CD4-positive, alpha-beta T cell treated with Interleukin-15 for 1 hour (primary cell): ENCODE data around the gene WWOX.

ENCODE experiments used
- DNase-seq: peaks from one replicate; pipeline ENCODE4 v3.0.0-alpha.2; 2020

WWOX gene

GRCh38 chr16:78278056-78278450, 178.6 kb downstream of the WWOX start:
- no peak for DNase-seq

- no peak for DNase-seq
These were observed 181.7 kb downstream of the WWOX start for GRCh38 chr16:78281115-78281514.

DNA sequence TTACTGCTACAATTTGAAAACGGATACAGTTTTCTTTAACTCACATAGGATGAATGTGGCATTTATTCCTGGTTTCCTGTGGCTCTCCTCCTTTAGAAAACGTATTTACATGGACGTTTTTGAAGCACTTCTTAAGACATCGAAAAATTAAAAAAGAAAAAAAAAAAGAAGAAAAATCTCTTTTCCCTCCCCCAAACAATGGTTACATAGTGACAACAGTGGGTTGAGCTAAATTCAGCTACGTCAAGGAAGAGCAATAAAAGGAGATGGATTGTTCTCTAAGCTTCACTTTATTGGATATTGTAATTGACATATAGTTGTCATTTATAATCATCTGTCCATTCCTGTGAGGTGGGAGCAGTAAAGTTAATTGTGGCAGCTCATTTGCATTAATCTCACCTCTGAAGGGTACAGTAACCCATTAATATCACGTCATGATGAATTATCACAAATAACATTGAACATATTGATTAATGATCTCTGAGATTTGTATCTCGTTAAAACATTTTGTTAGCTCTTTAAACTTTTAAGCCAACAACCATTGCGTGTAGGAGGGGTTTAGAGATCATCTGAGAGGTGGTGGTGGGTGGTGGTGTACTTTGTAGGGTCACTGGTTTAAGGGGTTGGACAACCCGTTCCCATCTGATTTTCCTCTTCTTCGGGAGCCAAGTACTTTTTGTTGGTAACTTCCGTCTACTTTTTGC, 184.2 kb downstream of the WWOX start:
- no peak for DNase-seq

DNA sequence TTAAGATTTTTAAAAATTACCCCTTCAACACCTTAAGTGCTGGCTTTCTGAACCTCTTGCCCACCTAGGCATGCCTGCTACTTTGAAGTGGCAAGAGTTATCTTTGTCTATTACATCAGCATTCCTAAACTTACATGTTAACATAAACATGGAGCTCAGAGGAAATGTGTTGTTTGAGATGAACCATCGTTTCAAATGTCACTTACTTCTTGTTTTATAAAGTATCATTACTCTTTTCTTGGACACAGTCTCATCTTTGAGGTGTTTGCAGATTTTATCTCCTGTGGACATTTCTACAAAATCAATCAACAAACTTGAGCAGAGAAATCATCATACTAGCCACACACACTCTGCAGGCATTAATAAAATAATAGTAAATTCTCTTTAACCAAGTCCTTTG, 184.9 kb downstream of the WWOX start:
- DNase-seq: no peak

GRCh38 chr16:78284957-78285434, 185.5 kb downstream of the WWOX start:
- DNase-seq: no peak

DNA sequence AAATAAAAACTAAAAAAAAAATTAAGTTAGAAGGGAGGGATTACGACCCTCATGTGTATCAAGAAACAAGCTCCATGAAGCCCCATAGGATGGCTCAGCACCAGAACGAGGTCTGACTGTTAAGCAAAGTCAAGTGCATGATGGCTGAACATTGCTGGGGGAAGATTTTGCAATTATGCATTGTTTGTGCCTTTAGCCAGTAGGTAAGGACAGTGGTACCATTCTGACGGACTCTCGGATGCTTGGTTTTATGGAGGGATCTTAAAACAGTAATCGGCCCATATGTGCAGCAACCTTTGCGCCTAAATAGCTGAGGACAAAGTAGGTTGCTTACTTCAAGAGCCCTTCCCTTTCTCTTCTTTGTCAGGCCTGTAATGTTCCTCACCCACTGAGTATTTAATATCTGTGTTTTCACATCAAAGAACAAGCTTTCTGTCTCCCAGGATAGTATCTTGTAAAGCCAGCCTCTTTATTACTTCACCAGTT, 186.0 kb downstream of the WWOX start:
- DNase-seq: no peak

DNA sequence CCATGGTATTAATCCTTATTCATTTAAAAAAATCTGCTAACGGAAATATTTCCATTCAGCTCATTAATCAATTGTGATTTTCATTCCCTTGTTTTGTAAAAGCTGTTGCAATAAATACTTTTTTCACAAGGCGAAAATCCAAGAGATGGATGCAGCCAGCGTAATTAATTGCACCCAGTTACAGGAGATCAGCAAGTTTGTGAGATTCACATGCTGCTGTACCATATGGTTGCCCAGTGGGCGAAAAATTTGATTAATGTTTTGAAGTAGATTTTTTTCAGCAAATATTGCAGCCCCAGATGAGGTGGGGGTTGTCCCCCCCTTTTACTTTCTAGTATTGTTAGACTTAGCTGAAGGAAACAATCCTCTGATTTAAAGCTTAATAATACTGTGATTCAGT, 186.6 kb downstream of the WWOX start:
- no peak for DNase-seq

DNA sequence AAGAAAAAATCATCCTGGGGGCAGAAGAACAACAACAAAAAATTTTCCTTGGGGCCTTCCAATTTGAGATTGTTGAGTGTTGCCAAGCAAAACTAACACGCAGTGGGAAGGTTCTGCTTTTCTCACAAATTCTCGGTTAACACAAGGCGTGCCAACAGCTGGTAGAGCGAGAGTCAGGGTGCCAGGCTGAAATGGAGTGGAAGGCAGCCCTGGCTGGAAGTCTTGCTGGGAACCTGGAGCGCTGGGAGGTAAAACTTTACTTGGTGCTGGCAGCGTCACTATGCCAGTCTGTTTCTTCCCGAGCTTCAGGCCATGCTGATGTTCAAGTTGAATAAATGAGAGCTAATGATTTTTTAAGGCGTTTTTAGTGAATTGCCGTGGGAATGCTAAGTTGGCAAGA, 189.4 kb downstream of the WWOX start:
- DNase-seq: no peak

DNA sequence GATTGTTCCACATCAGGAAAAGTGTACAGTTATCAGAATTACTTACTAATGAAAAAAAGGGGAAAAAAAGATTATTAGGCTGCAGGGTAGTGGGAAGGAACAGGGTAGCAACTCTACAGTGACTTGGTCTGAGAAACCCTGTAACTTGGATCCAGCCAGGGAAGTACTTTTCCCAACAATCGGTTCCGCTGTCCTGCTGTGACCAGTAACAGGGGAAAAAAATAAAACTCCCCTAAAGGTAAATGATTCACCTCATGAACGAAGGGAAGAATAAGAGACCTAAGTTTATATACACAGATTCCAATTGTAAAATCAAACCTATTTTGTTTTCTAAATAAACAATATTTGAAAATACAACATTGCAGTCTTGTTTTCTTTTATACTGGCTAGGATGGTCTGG, 189.9 kb downstream of the WWOX start:
- no peak for DNase-seq

GRCh38 chr16:78289844-78290277, 190.4 kb downstream of the WWOX start:
- DNase-seq: no peak

DNA sequence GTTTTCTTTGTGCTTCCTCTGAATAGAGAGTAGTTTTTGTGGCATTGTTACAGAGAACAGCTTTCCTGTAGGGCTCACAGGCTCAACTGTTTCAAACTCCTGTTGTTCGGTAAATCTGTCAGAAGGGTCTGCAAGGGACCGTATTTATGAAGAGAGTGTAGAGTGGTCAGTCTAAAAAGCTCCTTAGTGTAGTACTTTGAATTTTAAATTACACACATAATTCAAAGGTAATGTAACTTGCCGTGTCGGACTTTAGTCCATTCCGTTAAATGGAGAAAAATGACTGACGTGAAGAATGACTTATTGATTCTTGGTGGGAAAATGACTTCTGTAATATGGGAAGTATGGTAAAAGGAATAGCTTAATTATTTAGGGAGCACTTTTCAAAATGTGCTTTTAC, 190.9 kb downstream of the WWOX start:
- no peak for DNase-seq

DNA sequence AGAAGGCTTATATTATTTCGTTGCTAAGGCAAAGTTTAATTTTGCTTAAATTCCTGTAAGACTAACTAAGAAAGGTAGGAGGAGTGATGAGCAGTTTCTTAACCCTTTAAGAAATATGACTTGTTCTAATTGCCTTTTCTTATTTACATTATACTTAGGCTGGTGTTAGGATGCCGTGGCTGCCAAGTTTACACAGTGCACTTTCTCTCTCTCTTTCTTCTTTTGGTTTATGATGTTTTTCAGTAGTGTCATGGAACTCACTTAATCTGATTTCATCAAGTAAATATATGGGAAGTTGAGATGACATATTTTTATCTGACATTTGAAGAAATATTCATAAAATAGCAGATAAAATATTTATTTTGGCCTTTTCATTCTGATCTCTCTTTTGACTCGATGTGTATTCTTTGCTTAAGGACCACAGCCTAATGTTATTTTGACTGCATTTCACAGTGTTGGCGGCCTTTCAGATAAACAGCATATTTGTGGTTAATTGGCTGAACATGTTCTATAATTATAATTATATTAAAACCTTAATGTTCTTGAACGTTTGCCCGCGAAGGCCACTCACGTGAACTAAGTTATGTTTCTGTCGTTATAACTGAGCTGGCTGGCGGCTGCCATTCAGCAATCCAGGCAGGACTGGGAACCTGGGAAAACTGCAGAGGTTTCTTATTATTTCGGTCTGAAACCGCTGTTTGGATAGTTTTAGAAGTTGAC, 191.6 kb downstream of the WWOX start:
- DNase-seq: no peak

GRCh38 chr16:78291604-78292003, 192.2 kb downstream of the WWOX start:
- no peak for DNase-seq

- no peak for DNase-seq
These were observed 192.8 kb downstream of the WWOX start for GRCh38 chr16:78292086-78292843.

GRCh38 chr16:78292844-78293380, 193.5 kb downstream of the WWOX start:
- no peak for DNase-seq

DNA sequence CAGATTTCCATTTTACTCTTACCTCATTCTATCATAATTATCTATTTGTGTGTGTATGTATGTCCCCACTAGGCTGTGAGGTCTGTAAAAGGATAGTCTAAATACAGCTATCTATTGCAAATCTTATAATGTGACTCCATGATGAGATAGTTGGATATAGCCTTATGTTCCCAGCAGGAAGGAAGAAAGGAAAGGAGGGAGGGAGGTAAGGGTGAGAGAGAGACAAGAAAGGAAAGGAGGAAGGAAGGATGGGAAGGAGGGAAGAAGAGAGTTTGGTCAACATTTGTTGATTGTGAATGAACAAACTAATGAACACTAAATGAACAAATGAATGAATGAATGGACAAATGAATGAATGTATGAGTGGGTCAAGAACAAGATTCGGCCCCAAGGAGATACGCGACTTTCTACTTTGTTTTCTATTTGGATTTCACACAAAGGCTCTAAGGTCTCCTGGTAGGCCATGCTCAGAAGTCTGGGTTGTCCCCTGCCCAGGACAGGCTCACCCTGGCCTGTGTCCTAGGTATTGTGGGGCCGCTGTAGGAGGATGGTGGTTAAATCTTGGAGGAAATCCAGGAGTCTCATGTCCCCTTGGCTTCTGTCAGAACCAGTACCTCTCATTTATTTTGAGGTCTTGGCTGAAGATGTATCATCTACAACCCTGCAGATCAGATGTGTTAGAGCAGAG, 195.2 kb downstream of the WWOX start:
- DNase-seq: no peak

GRCh38 chr16:78297066-78297666, 197.7 kb downstream of the WWOX start:
- no peak for DNase-seq

DNA sequence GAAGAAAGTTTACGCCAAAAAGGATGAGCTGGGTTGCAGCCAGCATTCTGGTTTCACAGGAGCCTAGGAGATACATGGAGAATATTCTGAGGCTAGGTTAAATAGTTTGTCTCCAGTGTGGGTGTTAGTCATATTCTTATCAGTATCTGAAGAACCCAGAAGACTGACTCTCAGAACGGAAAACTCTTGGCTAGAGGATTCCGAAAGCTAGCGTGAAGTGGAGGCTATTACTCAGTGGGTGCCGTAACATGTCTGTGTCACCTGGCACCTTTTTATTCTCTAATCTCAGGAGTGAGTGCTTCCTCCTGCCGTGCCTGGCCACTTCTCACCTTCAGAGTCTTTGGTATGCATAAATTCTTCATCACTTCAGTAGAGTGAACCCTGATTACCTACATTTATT, 199.5 kb downstream of the WWOX start:
- no peak for DNase-seq

GRCh38 chr16:78300469-78300868, 201.0 kb downstream of the WWOX start:
- DNase-seq: no peak

DNA sequence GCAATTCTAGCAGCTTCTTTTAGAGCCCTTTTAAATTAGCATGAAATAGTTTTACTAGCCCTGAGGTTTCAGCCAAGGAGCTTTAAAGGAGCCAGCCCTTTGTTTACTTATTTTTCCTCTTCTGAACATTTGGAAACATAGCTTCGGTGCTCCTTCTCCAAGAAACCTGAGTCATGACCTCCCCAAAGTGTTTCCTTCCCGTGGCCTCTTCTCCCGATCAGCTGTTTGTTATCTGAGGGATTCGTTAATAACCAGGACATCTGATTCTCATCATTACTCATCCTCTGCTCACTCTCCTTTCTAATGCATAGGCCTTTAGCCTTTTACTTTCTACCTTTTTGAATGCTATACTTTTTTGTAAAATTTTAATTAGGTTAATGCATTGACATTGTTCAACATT, 204.5 kb downstream of the WWOX start:
- no peak for DNase-seq

DNA sequence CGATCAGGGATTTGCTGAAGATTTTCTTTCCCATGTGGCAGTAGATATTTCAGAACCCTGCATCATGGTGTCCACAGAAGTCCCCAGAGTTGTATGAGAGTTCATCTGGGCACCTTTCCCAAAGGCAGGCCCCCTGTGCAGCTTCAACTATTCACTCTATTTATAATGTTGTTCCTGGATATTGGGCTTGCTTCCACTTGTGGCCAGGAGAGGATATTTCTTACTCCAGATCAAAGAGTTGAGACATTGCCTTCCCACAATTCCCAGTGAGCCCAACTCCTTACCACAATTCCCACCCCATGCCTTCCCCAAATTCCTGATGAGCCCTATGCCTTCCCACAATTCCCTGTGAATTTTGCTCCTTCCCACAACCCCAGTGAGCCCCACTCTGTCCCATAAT, 206.9 kb downstream of the WWOX start:
- no peak for DNase-seq

DNA sequence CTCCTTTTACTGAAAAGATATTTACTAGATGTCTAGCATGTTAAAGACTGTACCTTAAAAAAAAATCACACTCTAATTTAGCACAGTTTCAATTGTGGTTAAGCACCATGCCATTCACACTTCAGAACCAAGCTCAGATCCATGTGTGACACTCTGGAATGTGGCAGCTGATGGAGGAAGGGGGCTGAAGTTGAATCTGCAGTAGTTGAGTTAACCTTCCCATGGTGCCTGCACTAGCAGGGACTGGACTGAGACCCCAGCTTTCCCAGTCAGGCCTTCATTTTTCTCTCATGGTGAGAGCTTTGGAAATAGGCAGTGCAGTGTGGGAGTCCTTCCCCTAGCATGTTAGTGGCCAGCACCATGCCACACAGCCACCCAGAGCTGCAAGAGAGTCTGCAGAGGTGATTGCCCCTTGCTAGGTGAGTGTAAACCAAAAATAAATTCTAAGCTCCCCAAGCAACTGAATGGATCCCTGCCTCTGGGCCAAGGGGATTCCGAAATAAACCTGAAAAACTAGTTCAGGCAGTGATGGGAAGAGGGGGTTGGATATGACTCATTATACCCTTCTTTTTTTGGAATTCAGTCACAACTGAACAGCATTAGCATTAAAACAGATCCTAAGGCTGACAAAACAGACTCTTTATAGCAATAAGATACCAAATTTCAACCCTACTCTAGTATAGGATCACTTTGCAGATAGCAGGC, 208.5 kb downstream of the WWOX start:
- DNase-seq: no peak
